Kidney epithelial cell (primary cell): ENCODE data around the gene WDR36. TPM values are rescaled to one million over a fixed set of nuclear protein-coding genes. Genes with fewer than 3 reads are reported as not detected.

ENCODE experiments used
- DNase-seq: peaks from one replicate; pipeline ENCODE4 v3.0.0-alpha.2; 2010; ENCODE audit warnings: low read depth
- H3K27me3 ChIP-seq: 2 replicates; pipeline ENCODE4 v1.6.0; 2011; ENCODE audit warnings: low read length; ENCODE audit not compliant: control insufficient read depth, insufficient read depth
- H3K36me3 ChIP-seq: 2 replicates; pipeline ENCODE4 v1.5.1; 2011; ENCODE audit warnings: low read length; ENCODE audit not compliant: control insufficient read depth, insufficient read depth
- H3K4me3 ChIP-seq: 2 replicates; pipeline ENCODE4 v1.5.1; 2011; ENCODE audit warnings: low read depth, mild to moderate bottlenecking, control low read depth, low read length
- total RNA-seq: library from RNA; depleted of rRNA; stranded (reverse); fragments of >200 nt; gene quantifications from 2 replicates; pipeline ENCODE4 v1.2.3, GENCODE V29; 2015
- TF ChIP-seq, protein P1 (sequence below): IDR thresholded peaks from 2 replicates; pipeline ENCODE4 v1.5.1; 2011; ENCODE audit warnings: mild to moderate bottlenecking, moderate library complexity, low read length, control low read depth, inconsistent platforms; ENCODE audit not compliant: insufficient read depth, poor library complexity, severe bottlenecking

WDR36 gene
- total RNA-seq, 1 donor from 2014 or later: 35.7 TPM

DNA sequence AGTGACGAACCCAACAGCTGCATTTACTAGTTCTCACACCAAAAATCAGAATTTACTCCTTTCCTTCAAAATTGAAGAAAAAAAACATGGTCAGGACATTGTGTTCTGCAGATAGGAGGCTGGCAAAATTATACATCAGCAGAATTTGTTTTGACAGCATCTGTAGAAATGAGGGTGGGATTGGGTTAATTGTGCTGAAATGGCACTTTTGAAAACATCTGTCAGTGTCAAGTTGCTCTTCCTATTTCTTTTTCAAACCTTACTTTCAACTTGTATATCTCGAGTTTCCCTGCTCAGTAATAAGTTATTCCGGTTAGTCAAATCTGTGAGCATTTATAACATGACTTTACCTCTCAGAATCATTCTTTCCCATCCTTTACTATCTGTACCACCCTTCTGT is 19.8 kb downstream of the WDR36 start:
- no peak for DNase-seq
- no peaks in the 10 kb centered on the region for H3K36me3 ChIP-seq

DNA sequence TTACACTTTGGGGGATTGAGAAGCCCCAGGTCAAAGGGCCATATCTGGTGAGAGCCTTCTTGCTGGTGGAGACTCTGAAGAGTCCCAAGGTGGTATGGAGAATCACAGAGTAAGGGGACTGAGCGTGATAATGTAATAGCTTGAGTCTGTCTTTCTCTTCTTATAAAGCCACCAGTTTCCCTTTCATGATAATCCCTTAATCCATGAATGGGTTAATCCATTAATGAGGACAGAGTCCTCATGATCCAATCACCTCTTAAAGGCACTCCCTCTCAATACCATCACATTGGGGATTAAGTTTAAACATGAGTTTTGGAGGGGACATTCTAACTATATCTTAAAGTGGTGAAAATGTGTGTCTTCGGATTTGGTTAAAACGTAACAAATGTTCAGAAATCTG is 21.5 kb downstream of the WDR36 start:
- TF ChIP-seq, protein P1, sequence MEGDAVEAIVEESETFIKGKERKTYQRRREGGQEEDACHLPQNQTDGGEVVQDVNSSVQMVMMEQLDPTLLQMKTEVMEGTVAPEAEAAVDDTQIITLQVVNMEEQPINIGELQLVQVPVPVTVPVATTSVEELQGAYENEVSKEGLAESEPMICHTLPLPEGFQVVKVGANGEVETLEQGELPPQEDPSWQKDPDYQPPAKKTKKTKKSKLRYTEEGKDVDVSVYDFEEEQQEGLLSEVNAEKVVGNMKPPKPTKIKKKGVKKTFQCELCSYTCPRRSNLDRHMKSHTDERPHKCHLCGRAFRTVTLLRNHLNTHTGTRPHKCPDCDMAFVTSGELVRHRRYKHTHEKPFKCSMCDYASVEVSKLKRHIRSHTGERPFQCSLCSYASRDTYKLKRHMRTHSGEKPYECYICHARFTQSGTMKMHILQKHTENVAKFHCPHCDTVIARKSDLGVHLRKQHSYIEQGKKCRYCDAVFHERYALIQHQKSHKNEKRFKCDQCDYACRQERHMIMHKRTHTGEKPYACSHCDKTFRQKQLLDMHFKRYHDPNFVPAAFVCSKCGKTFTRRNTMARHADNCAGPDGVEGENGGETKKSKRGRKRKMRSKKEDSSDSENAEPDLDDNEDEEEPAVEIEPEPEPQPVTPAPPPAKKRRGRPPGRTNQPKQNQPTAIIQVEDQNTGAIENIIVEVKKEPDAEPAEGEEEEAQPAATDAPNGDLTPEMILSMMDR: no peak

More for the DNA sequence above, 19.8 kb downstream of the WDR36 start:
- Histone ChIP-seq H3K4me3 (no peak overlapping the region), H3K27me3 (no peaks in the 10 kb centered on the region)
- TF ChIP-seq, protein P1: no peak

DNA sequence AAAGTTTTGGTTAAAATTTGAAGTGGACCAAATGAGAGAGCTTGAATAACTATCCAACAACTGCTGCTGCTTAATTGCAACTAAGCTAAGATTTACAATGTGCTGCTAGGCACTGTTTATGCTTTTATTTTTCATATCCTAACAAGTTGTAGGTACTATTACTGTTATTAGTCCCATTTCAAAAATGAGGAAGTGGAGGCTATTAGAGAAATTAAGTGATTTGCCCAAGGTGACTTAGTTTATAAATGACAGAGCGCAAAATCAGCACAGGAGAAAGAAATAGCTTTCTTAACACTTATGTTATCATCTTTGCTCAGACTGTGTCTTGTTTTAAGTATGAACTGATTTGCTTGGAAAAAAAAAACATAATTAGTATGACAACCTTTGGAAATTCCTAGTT is 23.1 kb downstream of the WDR36 start:
- no peaks in the 10 kb centered on the region for H3K36me3 ChIP-seq
- TF ChIP-seq, protein P1: no peak
- H3K27me3 ChIP-seq: no peaks in the 10 kb centered on the region
- H3K4me3 ChIP-seq: no peak overlapping the region
- no peak for DNase-seq

More for the DNA sequence above, 21.5 kb downstream of the WDR36 start:
- Histone ChIP-seq H3K36me3 (no peaks in the 10 kb centered on the region), H3K4me3 (no peak overlapping the region), H3K27me3 (no peaks in the 10 kb centered on the region)
- DNase-seq: no peak

DNA sequence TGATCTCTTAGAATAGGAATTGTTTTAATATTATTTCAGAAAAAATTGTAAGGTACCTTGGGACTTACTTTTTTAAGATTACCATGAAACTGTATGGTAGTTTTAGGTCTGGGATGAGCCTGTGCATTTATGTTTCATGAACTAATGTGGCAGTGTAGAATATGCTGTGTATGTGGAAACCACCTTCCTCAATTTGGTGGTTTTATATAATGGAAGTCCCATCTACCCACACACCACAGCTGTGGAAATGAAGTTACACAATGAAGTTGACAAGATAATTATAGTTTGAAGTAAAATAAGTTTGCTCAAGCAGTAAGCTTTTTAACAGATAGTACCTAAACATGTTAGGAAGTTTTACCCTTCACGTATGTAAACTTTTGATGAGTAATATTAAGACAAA is 24.4 kb downstream of the WDR36 start:
- H3K36me3 ChIP-seq: no peaks in the 10 kb centered on the region
- no peak overlapping the region for H3K4me3 ChIP-seq
- TF ChIP-seq, protein P1: no peak
- no peak for DNase-seq
- no peaks in the 10 kb centered on the region for H3K27me3 ChIP-seq

DNA sequence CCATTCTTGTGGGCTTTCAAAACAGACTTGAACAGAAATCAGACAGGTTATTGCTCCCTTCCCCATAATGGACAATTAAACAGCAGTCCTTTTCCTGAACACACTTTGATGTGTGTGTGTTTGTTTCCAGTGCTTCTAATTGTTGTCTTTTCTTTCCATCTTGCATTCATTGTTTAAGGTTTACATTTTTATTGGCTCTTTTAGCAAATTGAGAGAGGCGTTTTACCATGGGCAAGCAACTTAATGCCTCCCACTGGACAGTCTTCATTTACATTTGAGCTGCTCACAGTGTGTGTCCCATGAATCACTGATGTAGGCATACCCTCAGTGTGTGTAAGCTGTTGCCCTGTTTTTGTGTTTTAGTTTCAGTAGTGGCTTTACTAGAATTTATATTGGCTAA is 25.0 kb downstream of the WDR36 start:
- no peaks in the 10 kb centered on the region for H3K27me3 ChIP-seq
- TF ChIP-seq, protein P1: no peak
- H3K4me3 ChIP-seq: no peak overlapping the region
- DNase-seq: no peak
- no peaks in the 10 kb centered on the region for H3K36me3 ChIP-seq

DNA sequence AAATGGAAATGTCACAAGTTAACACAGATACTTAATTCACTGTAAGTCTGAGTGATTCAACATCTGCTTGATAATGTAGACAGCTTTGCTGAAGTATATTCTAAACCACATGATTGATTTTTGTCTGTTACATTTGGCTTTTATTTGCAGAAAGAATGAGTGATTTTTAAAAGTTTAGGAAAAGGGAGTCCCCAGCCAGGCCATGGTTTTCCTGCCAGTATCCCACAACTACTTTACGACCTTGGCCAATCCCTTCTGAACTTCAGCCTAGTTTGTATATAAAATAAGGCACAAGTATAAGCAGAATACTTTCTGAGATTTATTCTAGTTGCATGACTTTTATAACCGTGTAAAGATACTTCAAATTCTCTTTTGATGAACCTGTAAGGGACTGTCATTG is 27.1 kb downstream of the WDR36 start:
- no peaks in the 10 kb centered on the region for H3K36me3 ChIP-seq
- TF ChIP-seq, protein P1: no peak
- H3K27me3 ChIP-seq: no peaks in the 10 kb centered on the region

More for the DNA sequence above, 27.1 kb downstream of the WDR36 start:
- no peak overlapping the region for H3K4me3 ChIP-seq
- no peak for DNase-seq
